Adrenal gland (tissue), 5 donors: Measurements from ENCODE around the gene TEX35.

Source experiments
- CTCF ChIP-seq, 6 experiments: fragments of 450-650 bp in 4 of 6; fragments of 200-600 bp in 2 of 6; sonication (generic) in 1 of 6; IDR thresholded peaks; 1 replicate in 5 of 6; 2 replicates in 1 of 6; pipeline versions ENCODE4 v1.5.1 to v1.8.0; 2016 to 2021; ENCODE audit warnings: antibody characterized with exemption in 6 of 6, mild to moderate bottlenecking in 2 of 6, moderate library complexity in 1 of 6
- POLR2A ChIP-seq, 2 donors: fragments of 450-650 bp; IDR thresholded peaks; one replicate each; pipeline ENCODE4 v1.6.1; 2017; ENCODE audit warnings: antibody characterized with exemption in 2 of 2, mild to moderate bottlenecking in 2 of 2, moderate library complexity in 1 of 2
- donor health status: DM: no; HTN: no; CAD: no.

- TF ChIP-seq CTCF (IDR thresholded peaks at IDR 0.05): no peak
- TF ChIP-seq POLR2A (IDR thresholded peaks at IDR 0.05): no peak
These were observed 35.1 kb upstream of the TEX35 start for GRCh38 chr1:178477841-178478240.
